ENCODE data around the gene ANXA3.
"Not testable (repeated sequence)": the region's sequence is repeated elsewhere in the genome, so short reads cannot be mapped to it uniquely, and the experiment has no call there.

The ANXA3 gene

GRCh38 chr4:78551420-78552351, at the start of gene ANXA3:
Gene ANXA3, plus strand, starts transcription at chr4:78551770. Its CDS starts 2,704 bp downstream, at chr4:78554474.
- H3K9me3 Mint-ChIP-seq, result no peaks in the 10 kb centered on the region
- H3K27ac Mint-ChIP-seq, result no peak within 1 kb of the TSS
- H3K4me1 Mint-ChIP-seq (ENCODE audit: low read depth), result peaks cover 13% of the 10 kb centered on the region
- H3K36me3 Mint-ChIP-seq (ENCODE audit: low read depth), result no peaks in the 10 kb centered on the region
- intact Hi-C loops (cut with micrococcal nuclease), result no loop called here
- H3K27me3 Mint-ChIP-seq, result peaks cover 20% of the 10 kb centered on the region
- peak within 1 kb of the TSS; percentile 74 for H3K4me3 Mint-ChIP-seq

GRCh38 chr4:78506260-78506659, 45.3 kb upstream of the ANXA3 start:
- not testable (repeated sequence) for H3K4me3 Mint-ChIP-seq

GRCh38 chr4:78509043-78509442, 42.5 kb upstream of the ANXA3 start:
- Mint-ChIP-seq H3K4me3 (no peak overlapping the region), H3K4me1 (ENCODE audit: low read depth) (no peaks in the 10 kb centered on the region), H3K9me3 (peaks cover 6% of the 10 kb centered on the region), H3K27me3 (no peaks in the 10 kb centered on the region), H3K27ac (no peak overlapping the region), H3K36me3 (ENCODE audit: low read depth) (no peaks in the 10 kb centered on the region)
- intact Hi-C loops (cut with micrococcal nuclease), result no loop called here

More at GRCh38 chr4:78506260-78506659, 45.3 kb upstream of the ANXA3 start:
- H3K27ac Mint-ChIP-seq; H3K4me1 Mint-ChIP-seq (ENCODE audit: low read depth); intact Hi-C loops (cut with micrococcal nuclease); H3K9me3 Mint-ChIP-seq; H3K36me3 Mint-ChIP-seq (ENCODE audit: low read depth); H3K27me3 Mint-ChIP-seq: not testable (repeated sequence)

DNA sequence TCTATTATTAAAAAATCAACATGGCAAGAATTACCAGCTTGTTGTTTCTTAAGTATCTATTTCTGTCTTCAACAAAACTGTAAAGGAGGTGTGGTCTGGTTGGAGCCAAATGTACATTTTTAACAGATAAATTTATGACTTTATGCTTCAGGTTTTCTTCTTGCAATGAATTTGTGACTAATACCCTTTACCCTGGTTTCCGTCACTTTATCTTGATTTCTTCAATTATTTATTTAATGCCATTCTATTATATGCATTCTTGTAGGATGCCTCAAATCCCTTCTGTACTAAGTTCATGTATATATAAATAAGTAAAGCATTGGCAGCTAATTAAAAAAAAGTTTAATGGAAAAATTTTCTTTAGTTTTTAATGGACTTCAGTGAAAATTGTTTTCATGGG, 41.5 kb upstream of the ANXA3 start:
- H3K27ac Mint-ChIP-seq, result no peak overlapping the region
- H3K9me3 Mint-ChIP-seq, result peaks cover 6% of the 10 kb centered on the region
- no peak overlapping the region for H3K4me3 Mint-ChIP-seq
- H3K36me3 Mint-ChIP-seq (ENCODE audit: low read depth), result no peaks in the 10 kb centered on the region
- H3K4me1 Mint-ChIP-seq (ENCODE audit: low read depth), result no peaks in the 10 kb centered on the region
- intact Hi-C loops (cut with micrococcal nuclease), result loop anchor here (10.0 kb wide), 1 partner anchor 445 kb away; no protein-coding TSS in a partner anchor
- no peaks in the 10 kb centered on the region for H3K27me3 Mint-ChIP-seq

DNA sequence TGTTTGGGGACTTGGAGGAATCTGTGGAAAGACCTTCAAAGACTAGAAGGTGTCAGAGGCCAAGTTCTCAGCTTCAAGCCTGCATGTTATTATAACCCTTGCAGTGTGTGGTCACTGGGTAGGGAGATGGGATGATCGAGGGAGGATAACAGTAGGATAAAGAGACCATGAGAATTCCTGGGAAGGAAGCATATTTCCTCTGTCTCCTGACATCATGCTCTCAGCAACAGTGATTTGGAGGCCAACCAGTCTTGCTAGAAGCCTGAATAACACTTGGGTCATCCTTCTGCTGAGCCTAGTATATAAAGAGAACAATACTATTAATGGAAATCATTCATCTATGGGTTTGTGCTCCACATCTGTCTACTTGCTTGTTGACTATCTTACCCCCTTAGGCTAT, 40.9 kb upstream of the ANXA3 start:
- Mint-ChIP-seq H3K27ac (no peak overlapping the region), H3K4me3 (no peak overlapping the region), H3K9me3 (peaks cover 2% of the 10 kb centered on the region), H3K27me3 (no peaks in the 10 kb centered on the region), H3K4me1 (ENCODE audit: low read depth) (no peaks in the 10 kb centered on the region), H3K36me3 (ENCODE audit: low read depth) (no peaks in the 10 kb centered on the region)
- intact Hi-C loops (cut with micrococcal nuclease), result loop anchor here (10.0 kb wide), 1 partner anchor 446 kb away; no protein-coding TSS in a partner anchor

DNA sequence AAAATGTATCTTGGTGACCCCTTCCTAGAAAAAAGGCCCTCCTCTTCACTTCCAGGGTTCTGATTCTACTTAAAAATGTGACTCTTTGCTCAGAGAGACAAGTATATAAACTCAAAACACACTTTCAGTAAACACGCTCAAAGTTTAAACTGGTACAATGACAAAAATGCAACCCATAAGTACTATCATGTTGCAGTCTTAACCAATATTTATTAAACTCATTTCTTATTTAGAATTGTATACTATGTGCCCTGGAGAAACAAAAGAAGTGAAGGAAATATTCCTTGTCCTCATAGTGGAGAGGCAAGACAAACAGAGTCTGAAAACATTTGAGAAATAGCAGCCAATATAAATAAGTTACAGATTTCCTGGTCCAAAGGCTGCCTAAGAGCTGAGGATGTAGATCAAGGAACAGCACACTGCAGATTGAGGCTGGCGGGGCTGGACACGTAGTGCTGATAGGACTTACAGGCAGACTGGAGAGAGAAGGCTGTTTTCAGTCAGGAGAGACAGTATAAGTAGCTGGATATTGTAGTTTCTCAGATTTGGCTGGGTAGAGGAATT, 39.1 kb upstream of the ANXA3 start:
- no peaks in the 10 kb centered on the region for H3K9me3 Mint-ChIP-seq
- intact Hi-C loops (cut with micrococcal nuclease), result loop anchor here (10.0 kb wide), 1 partner anchor 448 kb away; no protein-coding TSS in a partner anchor

GRCh38 chr4:78513411-78513975, 38.1 kb upstream of the ANXA3 start:
- no peaks in the 10 kb centered on the region for H3K27me3 Mint-ChIP-seq
- no peak overlapping the region for H3K27ac Mint-ChIP-seq
- no peak overlapping the region for H3K4me3 Mint-ChIP-seq
- intact Hi-C loops (cut with micrococcal nuclease), result loop anchor here (10.0 kb wide), 1 partner anchor 449 kb away; no protein-coding TSS in a partner anchor
- H3K4me1 Mint-ChIP-seq (ENCODE audit: low read depth), result no peaks in the 10 kb centered on the region
- no peaks in the 10 kb centered on the region for H3K36me3 Mint-ChIP-seq (ENCODE audit: low read depth)
- H3K9me3 Mint-ChIP-seq, result no peaks in the 10 kb centered on the region

More for the DNA sequence above, 39.1 kb upstream of the ANXA3 start:
- no peaks in the 10 kb centered on the region for H3K4me1 Mint-ChIP-seq (ENCODE audit: low read depth)
- H3K36me3 Mint-ChIP-seq (ENCODE audit: low read depth), result no peaks in the 10 kb centered on the region
- H3K27ac Mint-ChIP-seq, result no peak overlapping the region
- no peaks in the 10 kb centered on the region for H3K27me3 Mint-ChIP-seq
- no peak overlapping the region for H3K4me3 Mint-ChIP-seq

DNA sequence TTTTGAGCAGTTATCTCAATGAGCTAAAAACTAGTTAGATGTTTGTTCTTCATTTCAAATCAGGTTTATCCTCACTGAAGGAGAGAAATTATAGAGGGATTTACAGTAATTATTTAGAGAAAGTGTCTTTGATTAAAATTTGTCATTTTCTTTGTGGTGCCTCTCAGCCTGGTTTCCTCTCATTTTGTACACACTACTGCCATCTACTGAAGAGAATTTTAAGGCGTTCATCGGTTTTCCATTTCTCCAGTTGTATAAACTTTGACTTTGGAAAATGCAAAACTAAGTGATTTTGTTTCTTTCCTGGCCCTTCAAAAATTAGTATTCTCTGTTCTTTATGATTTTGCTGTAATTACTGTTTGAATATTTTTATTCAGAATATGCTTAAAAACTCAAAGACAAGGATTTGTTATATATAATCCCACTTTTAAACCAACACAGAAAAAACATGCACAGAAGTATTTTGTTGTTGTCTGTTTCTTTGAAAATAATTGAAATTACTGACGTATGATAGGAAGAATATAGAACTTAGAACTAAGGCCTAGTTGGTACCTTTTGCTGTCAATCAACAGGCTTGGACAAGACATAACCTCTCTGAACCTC, 34.4 kb upstream of the ANXA3 start:
- Mint-ChIP-seq H3K4me1 (ENCODE audit: low read depth) (no peaks in the 10 kb centered on the region), H3K36me3 (ENCODE audit: low read depth) (no peaks in the 10 kb centered on the region), H3K9me3 (no peaks in the 10 kb centered on the region), H3K4me3 (no peak overlapping the region), H3K27me3 (peaks cover 2% of the 10 kb centered on the region), H3K27ac (no peak overlapping the region)
- intact Hi-C loops (cut with micrococcal nuclease), result loop anchor here (1.0 to 10.0 kb wide), 2 partner anchors 452 to 558 kb away; no protein-coding TSS in a partner anchor

DNA sequence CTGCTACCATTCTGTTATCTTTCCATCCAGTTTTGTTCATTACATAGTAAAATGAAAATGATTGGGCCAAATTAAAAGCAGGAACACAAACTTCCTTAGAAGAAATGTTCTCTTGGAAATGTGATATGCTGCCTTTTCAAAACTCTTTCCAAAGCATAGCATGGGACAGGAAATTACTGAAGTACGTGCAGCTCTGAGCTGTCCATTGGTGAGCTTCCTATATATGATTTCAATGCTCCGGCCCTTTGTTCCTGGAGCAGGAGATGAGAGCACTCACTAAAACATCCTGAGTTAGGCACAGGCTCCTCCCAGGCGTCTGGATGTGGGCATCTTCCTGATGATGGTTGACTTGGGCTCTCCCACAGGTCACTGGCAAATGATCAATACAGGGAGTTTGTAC, 33.0 kb upstream of the ANXA3 start:
- no peak overlapping the region for H3K4me3 Mint-ChIP-seq
- no peaks in the 10 kb centered on the region for H3K36me3 Mint-ChIP-seq (ENCODE audit: low read depth)
- no peaks in the 10 kb centered on the region for H3K4me1 Mint-ChIP-seq (ENCODE audit: low read depth)
- H3K27ac Mint-ChIP-seq, result no peak overlapping the region
- no peaks in the 10 kb centered on the region for H3K9me3 Mint-ChIP-seq
- intact Hi-C loops (cut with micrococcal nuclease), result loop anchor here (10.0 kb wide), 1 partner anchor 454 kb away; no protein-coding TSS in a partner anchor
- H3K27me3 Mint-ChIP-seq, result peaks cover 2% of the 10 kb centered on the region

DNA sequence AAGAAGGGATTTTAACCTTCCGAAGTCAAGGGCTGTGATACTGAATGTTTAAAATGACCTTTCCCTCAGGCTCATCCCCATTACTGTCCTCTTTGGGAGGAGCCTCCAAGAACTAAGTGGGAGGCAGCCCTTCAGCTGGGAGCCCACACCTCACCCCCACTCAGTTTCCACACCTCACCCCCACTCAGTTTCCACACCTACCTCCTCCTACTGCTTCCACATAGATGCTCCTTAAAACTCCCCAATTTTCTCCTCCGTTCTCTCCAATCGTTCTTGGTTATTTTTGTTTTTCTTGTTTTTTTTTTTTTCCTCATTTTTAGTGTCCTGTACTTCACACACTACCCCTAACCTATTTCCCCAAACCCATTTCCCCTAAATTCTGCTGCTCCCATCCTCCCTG, 31.6 kb upstream of the ANXA3 start:
- H3K27me3 Mint-ChIP-seq, result peaks cover 2% of the 10 kb centered on the region
- H3K4me1 Mint-ChIP-seq (ENCODE audit: low read depth), result no peaks in the 10 kb centered on the region
- no peak overlapping the region for H3K4me3 Mint-ChIP-seq
- H3K9me3 Mint-ChIP-seq, result no peaks in the 10 kb centered on the region
- H3K36me3 Mint-ChIP-seq (ENCODE audit: low read depth), result no peaks in the 10 kb centered on the region
- H3K27ac Mint-ChIP-seq, result no peak overlapping the region
- intact Hi-C loops (cut with micrococcal nuclease), result loop anchor here (10.0 kb wide), 1 partner anchor 455 kb away; no protein-coding TSS in a partner anchor

- intact Hi-C loops (cut with micrococcal nuclease), result no loop called here
- H3K27ac Mint-ChIP-seq, result no peak overlapping the region
- H3K4me3 Mint-ChIP-seq, result no peak overlapping the region
- no peaks in the 10 kb centered on the region for H3K36me3 Mint-ChIP-seq (ENCODE audit: low read depth)
- H3K9me3 Mint-ChIP-seq, result no peaks in the 10 kb centered on the region
- H3K4me1 Mint-ChIP-seq (ENCODE audit: low read depth), result no peaks in the 10 kb centered on the region
- peaks cover 2% of the 10 kb centered on the region for H3K27me3 Mint-ChIP-seq
These were observed 30.8 kb upstream of the ANXA3 start for GRCh38 chr4:78520808-78521226.

DNA sequence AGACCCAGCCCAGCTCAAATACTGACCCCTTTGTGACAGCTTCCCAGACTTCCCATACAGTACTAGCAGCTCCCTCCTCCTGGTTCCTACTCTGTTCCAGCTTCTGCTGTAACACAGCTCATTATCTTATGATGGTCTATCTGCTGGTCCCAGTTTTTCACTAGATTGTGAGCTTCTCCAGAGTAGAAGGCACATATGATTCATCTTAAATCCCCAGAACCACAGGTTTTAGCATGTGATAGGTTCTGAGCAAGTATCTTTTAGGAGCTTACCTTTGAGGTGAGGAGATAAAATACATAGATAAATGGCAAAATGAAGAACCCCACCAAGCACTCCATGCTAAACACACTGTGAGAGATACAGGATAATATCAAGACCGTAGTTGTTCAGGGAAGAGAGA, 27.6 kb upstream of the ANXA3 start:
- H3K9me3 Mint-ChIP-seq, result no peaks in the 10 kb centered on the region
- no peak overlapping the region for H3K4me3 Mint-ChIP-seq
- H3K27me3 Mint-ChIP-seq, result peaks cover 2% of the 10 kb centered on the region
- no peak overlapping the region for H3K27ac Mint-ChIP-seq
- H3K4me1 Mint-ChIP-seq (ENCODE audit: low read depth), result no peaks in the 10 kb centered on the region
- intact Hi-C loops (cut with micrococcal nuclease), result no loop called here
- no peaks in the 10 kb centered on the region for H3K36me3 Mint-ChIP-seq (ENCODE audit: low read depth)

DNA sequence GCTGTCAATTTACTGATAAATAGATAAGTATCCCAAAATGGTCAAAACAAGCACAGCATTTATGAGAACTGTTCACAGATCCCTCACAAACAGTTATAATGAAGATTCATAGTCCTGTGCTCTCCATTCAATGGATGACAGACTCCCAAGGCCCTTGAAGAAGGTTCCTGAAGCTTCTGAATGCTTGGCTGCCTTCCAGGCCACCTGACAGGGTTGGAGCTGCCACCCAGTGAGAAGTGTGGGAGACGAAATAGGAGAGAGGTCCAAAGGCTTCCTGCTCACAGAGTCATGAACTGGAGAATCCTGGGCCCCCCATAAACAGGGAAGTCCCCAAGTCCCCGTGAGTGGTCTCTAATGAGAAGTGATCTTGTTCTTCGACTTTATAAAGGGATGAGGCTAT, 26.0 kb upstream of the ANXA3 start:
- Mint-ChIP-seq H3K4me1 (ENCODE audit: low read depth) (no peaks in the 10 kb centered on the region), H3K27me3 (no peaks in the 10 kb centered on the region), H3K27ac (no peak overlapping the region), H3K9me3 (no peaks in the 10 kb centered on the region), H3K4me3 (no peak overlapping the region), H3K36me3 (ENCODE audit: low read depth) (no peaks in the 10 kb centered on the region)
- intact Hi-C loops (cut with micrococcal nuclease), result no loop called here

GRCh38 chr4:78527103-78527502, 24.5 kb upstream of the ANXA3 start:
- Mint-ChIP-seq H3K4me3 (no peak overlapping the region), H3K36me3 (ENCODE audit: low read depth) (no peaks in the 10 kb centered on the region)
- intact Hi-C loops (cut with micrococcal nuclease), result no loop called here

More at GRCh38 chr4:78527103-78527502, 24.5 kb upstream of the ANXA3 start:
- Mint-ChIP-seq H3K27me3 (no peaks in the 10 kb centered on the region), H3K4me1 (ENCODE audit: low read depth) (no peaks in the 10 kb centered on the region), H3K27ac (no peak overlapping the region), H3K9me3 (no peaks in the 10 kb centered on the region)

All from dendritic cell treated with granulocyte-macrophage colony-stimulating factor and Interleukin-4, amounts not matched to agents 40 ng/mL and 50 ng/mL, for 4 days (primary cell).